Caco-2 (cell line): ENCODE results near the gene IQGAP3. TPM values are rescaled to one million over a fixed set of nuclear protein-coding genes. Genes with fewer than 3 reads are reported as not detected.

Experiments
- BruUV-seq: library from RNA; stranded (reverse); fragments of 400-500 nt; replicated peaks from 2 replicates; lab custom pipeline; 2021; lab: Mats Ljungman, UMichigan
- CTCF ChIA-PET: fragments of 300-600 bp; sonication (Branson Sonifier 250); formaldehyde crosslinking; loops from one replicate; lab custom pipeline; 2022; ENCODE audit warnings: antibody characterized with exemption; lab: Charles Lee
- POLR2A ChIA-PET: fragments of 300-600 bp; sonication (Branson Sonifier 250); formaldehyde crosslinking; loops from one replicate; lab custom pipeline; 2022; ENCODE audit warnings: antibody characterized with exemption; lab: Charles Lee
- DNase-seq, 2 experiments: peaks; one replicate each; pipeline versions ENCODE4 v3.0.0 to v3.0.0-alpha.2; 2020 to 2022
- H3K27me3 ChIP-seq: replicated peaks from 2 replicates; pipeline ENCODE4 v1.6.0; 2011; ENCODE audit warnings: low read length; ENCODE audit not compliant: control insufficient read depth, insufficient read depth
- H3K36me3 ChIP-seq: 2 replicates; pipeline ENCODE4 v1.5.1; 2011; ENCODE audit warnings: low read length; ENCODE audit not compliant: control insufficient read depth, insufficient read depth
- H3K4me1 ChIP-seq: fragments of 250-450 bp; sonication (Bioruptor Pico); 2 replicates; pipeline ENCODE4 v1.5.1; 2020; ENCODE audit warnings: mild to moderate bottlenecking
- H3K4me3 ChIP-seq: 2 replicates; pipeline ENCODE4 v1.5.1; 2011; ENCODE audit warnings: low read depth, mild to moderate bottlenecking, control low read depth, low read length
- H3K9me3 ChIP-seq: fragments of 250-450 bp; sonication (Bioruptor Pico); 2 replicates; pipeline ENCODE4 v1.5.1; 2020; ENCODE audit warnings: mild to moderate bottlenecking, moderate library complexity
- H3K27ac Mint-ChIP-seq: one replicate; pipeline ENCODE4 v1.8.0; 2022; ENCODE audit warnings: mixed read lengths; ENCODE audit not compliant: unreplicated experiment
- H3K27me3 Mint-ChIP-seq: one replicate; pipeline ENCODE4 v1.8.0; 2022; ENCODE audit warnings: mixed read lengths; ENCODE audit not compliant: insufficient read depth, unreplicated experiment
- H3K36me3 Mint-ChIP-seq: one replicate; pipeline ENCODE4 v1.8.0; 2022; ENCODE audit warnings: mild to moderate bottlenecking, mixed read lengths; ENCODE audit not compliant: insufficient read depth, unreplicated experiment
- H3K4me1 Mint-ChIP-seq: one replicate; pipeline ENCODE4 v1.8.0; 2022; ENCODE audit warnings: low read depth, mixed read lengths; ENCODE audit not compliant: unreplicated experiment
- H3K4me3 Mint-ChIP-seq: one replicate; pipeline ENCODE4 v1.8.0; 2022; ENCODE audit warnings: mild to moderate bottlenecking, moderate library complexity, mixed read lengths; ENCODE audit not compliant: unreplicated experiment
- H3K9me3 Mint-ChIP-seq: one replicate; pipeline ENCODE4 v1.8.0; 2022; ENCODE audit warnings: mixed read lengths; ENCODE audit not compliant: unreplicated experiment
- CTCF ChIP-seq, 2 experiments: fragments of 200-600 bp in 1 of 2; IDR thresholded peaks; 1 replicate in 1 of 2; 2 replicates in 1 of 2; pipeline versions ENCODE4 v1.5.1 to v1.8.0; 2011 to 2022; ENCODE audit warnings: antibody characterized with exemption in 1 of 2, control low read depth in 1 of 2, inconsistent platforms in 1 of 2, low read depth in 1 of 2, low read length in 1 of 2, mild to moderate bottlenecking in 1 of 2, moderate library complexity in 1 of 2; ENCODE audit not compliant: insufficient read depth in 1 of 2, severe bottlenecking in 1 of 2, unreplicated experiment in 1 of 2
- intact Hi-C: fragments of 100-400 bp; cut with micrococcal nuclease; formaldehyde crosslinking; loops from one replicate; pipeline ENCODE4 v1.10.0; 2022; ENCODE audit not compliant: unreplicated experiment
- total RNA-seq: library from RNA; stranded (reverse); gene quantifications from 2 replicates; pipeline ENCODE4 v1.2.3, GENCODE V29; 2022

The IQGAP3 gene
- total RNA-seq, 1 experiment from 2014 or later, result 37.6 TPM

GRCh38 chr1:156559797-156560385 is 12.5 kb downstream of the IQGAP3 start:
- Histone ChIP-seq H3K9me3 (no peaks in the 10 kb centered on the region), H3K4me3 (no peak overlapping the region), H3K36me3 (0 out of 2 replicates have a peak, but pooled peaks cover 1% of the 10 kb centered on the region), H3K27me3 (no peaks in the 10 kb centered on the region), H3K4me1 (peaks cover 26% of the 10 kb centered on the region)
- H3K4me3 Mint-ChIP-seq, result no peak overlapping the region
- ChIA-PET CTCF (no interaction called here), POLR2A (interaction anchor here (0.6 to 0.9 kb wide), 2 partner anchors 56 to 59 kb away, joined by 3 to 11 read pairs; partner anchors contain the start of gene MEF2D)
- DNase-seq, result peak; percentile 62 to 74
- no peaks in the 10 kb centered on the region for H3K9me3 Mint-ChIP-seq
- no TSS peak for BruUV-seq
- intact Hi-C loops, result no loop called here
- peaks cover 27% of the 10 kb centered on the region for H3K4me1 Mint-ChIP-seq
- TF ChIP-seq CTCF (IDR thresholded peaks at IDR 0.05; ENCODE audit: insufficient read depth in 1 of 2, low read depth in 1 of 2, low read length in 1 of 2, severe bottlenecking in 1 of 2, unreplicated experiment in 1 of 2), result no peak
- H3K36me3 Mint-ChIP-seq, result peaks cover 36% of the 10 kb centered on the region
- H3K27ac Mint-ChIP-seq, result no peak overlapping the region
- no peaks in the 10 kb centered on the region for H3K27me3 Mint-ChIP-seq

GRCh38 chr1:156559086-156559796 is 13.1 kb downstream of the IQGAP3 start:
- no TSS peak for BruUV-seq
- H3K27ac Mint-ChIP-seq, result no peak overlapping the region
- H3K36me3 ChIP-seq, result 0 out of 2 replicates have a peak, but pooled peaks cover 1% of the 10 kb centered on the region

More at GRCh38 chr1:156559086-156559796, 13.1 kb downstream of the IQGAP3 start:
- Histone ChIP-seq H3K4me3 (no peak overlapping the region), H3K27me3 (no peaks in the 10 kb centered on the region), H3K4me1 (peaks cover 26% of the 10 kb centered on the region), H3K9me3 (no peaks in the 10 kb centered on the region)
- no peak for TF ChIP-seq CTCF (IDR thresholded peaks at IDR 0.05; ENCODE audit: insufficient read depth in 1 of 2, low read depth in 1 of 2, low read length in 1 of 2, severe bottlenecking in 1 of 2, unreplicated experiment in 1 of 2)
- ChIA-PET POLR2A (interaction anchor here (0.9 kb wide), 1 partner anchor 59 kb away, joined by 11 read pairs; the partner anchor contains the start of gene MEF2D), CTCF (no interaction called here)
- DNase-seq, result peak in 1 of 2 experiments; percentile 63
- intact Hi-C loops, result no loop called here
- H3K36me3 Mint-ChIP-seq, result peaks cover 41% of the 10 kb centered on the region
- no peaks in the 10 kb centered on the region for H3K9me3 Mint-ChIP-seq
- no peaks in the 10 kb centered on the region for H3K27me3 Mint-ChIP-seq
- H3K4me1 Mint-ChIP-seq, result peaks cover 27% of the 10 kb centered on the region
- H3K4me3 Mint-ChIP-seq, result no peak overlapping the region
